ENCODE measurements around the gene NLRP4.

- TF ChIP-seq EZH2 (optimal IDR thresholded peaks at IDR 0.05; ENCODE audit: low read depth, low read length) (no peak), CTCF (IDR thresholded peaks at IDR 0.05; ENCODE audit: low read length) (no peak)
Observed at GRCh38 chr19:55923556-55923955, 87.2 kb downstream of the NLRP4 start.
